HepG2 (cell line): ENCODE results near the gene IVD. TPM values are rescaled to one million over a fixed set of nuclear protein-coding genes. Genes with fewer than 3 reads are reported as not detected.
A peak's percentile ranks its signal among the peaks of the same experiment; 100 is the strongest.

Experiments used
- ATAC-seq: fragments of 200-7000 bp; cut with Tn5 transposase; 3 replicates; pipeline ENCODE4 v1.9.1; 2020; ENCODE audit warnings: mild to moderate bottlenecking, moderate library complexity
- BruUV-seq: library from RNA; stranded (reverse); fragments of 400-500 nt; replicated peaks from 2 replicates; lab custom pipeline; 2021; lab: Mats Ljungman, UMichigan
- CTCF ChIA-PET: fragments of 300-600 bp; formaldehyde crosslinking; extraction: SDS; loops from one replicate; lab custom pipeline; 2021; ENCODE audit warnings: low total read pairs, inconsistent platforms, low intra/inter-chr PET ratio; lab: Yijun Ruan, JAX
- POLR2A ChIA-PET: fragments of 350-600 bp; sonication (Branson Sonifier 250); formaldehyde crosslinking; loops from one replicate; lab custom pipeline; 2020; ENCODE audit warnings: antibody characterized with exemption, inconsistent platforms; lab: Yijun Ruan, JAX
- DNase-seq: peaks from one replicate; pipeline ENCODE4 v3.0.0-alpha.2; 2015; ENCODE audit warnings: low spot score
- FAIRE-seq: peaks from 3 replicates; lab custom pipeline; 2011; peaks lifted over from hg19 to GRCh38; lab: Jason Lieb, UNC
- H2AFZ ChIP-seq: one replicate; pipeline ENCODE4 v1.6.1; 2011; ENCODE audit warnings: low read length, inconsistent platforms
- H3K27ac ChIP-seq: fragments of 300-600 bp; 3 replicates; pipeline ENCODE4 v1.8.0; 2011; ENCODE audit warnings: mixed run types, mild to moderate bottlenecking, mixed read lengths, low read length, inconsistent platforms; ENCODE audit not compliant: insufficient read depth; ENCODE audit errors: extremely low read length
- H3K27me3 ChIP-seq, 2 experiments: fragments of 200-600 bp in 1 of 2; 2 replicates in 1 of 2; 3 replicates in 1 of 2; pipeline versions ENCODE4 v1.6.0 to v1.8.0; 2011; ENCODE audit warnings: low read length in 2 of 2, mild to moderate bottlenecking in 2 of 2, moderate library complexity in 2 of 2, inconsistent platforms in 1 of 2; ENCODE audit not compliant: insufficient read depth in 2 of 2, control insufficient read depth in 1 of 2
- H3K36me3 ChIP-seq, 2 experiments: fragments of 200-600 bp in 1 of 2; replicated peaks in 1 of 2; 2 replicates in 1 of 2; 3 replicates in 1 of 2; pipeline versions ENCODE4 v1.5.1 to v1.8.0; 2011; ENCODE audit warnings: low read length in 2 of 2, inconsistent platforms in 1 of 2; ENCODE audit not compliant: insufficient read depth in 2 of 2, control insufficient read depth in 1 of 2
- H3K4me1 ChIP-seq: 2 replicates; pipeline ENCODE4 v1.5.1; 2012; ENCODE audit warnings: low read length, inconsistent platforms; ENCODE audit not compliant: insufficient read depth
- H3K4me2 ChIP-seq: 2 replicates; pipeline ENCODE4 v1.6.0; 2011; ENCODE audit warnings: low read depth, low read length, inconsistent platforms
- H3K4me3 ChIP-seq, 3 experiments: fragments of 200-600 bp in 1 of 3; sonication (generic), shearing (Covaris generic) in 1 of 3; replicated peaks in 1 of 3; 2 replicates each; pipeline ENCODE4 v1.5.1; 2011 to 2016; ENCODE audit warnings: low read length in 3 of 3, inconsistent platforms in 2 of 3, low read depth in 2 of 3, mild to moderate bottlenecking in 2 of 3, control low read depth in 1 of 3, mixed read lengths in 1 of 3; ENCODE audit not compliant: insufficient read depth in 1 of 3
- H3K79me2 ChIP-seq: one replicate; pipeline ENCODE4 v1.6.1; 2011; ENCODE audit warnings: low read length, inconsistent platforms; ENCODE audit not compliant: insufficient read depth
- H3K9ac ChIP-seq: 2 replicates; pipeline ENCODE4 v1.6.0; 2011; ENCODE audit warnings: mild to moderate bottlenecking, low read depth, low read length, inconsistent platforms; ENCODE audit not compliant: insufficient read depth
- H3K9me3 ChIP-seq: 2 replicates; pipeline ENCODE4 v1.5.1; 2012; ENCODE audit warnings: mild to moderate bottlenecking, low read length
- H4K20me1 ChIP-seq: 2 replicates; pipeline ENCODE4 v1.6.0; 2011; ENCODE audit warnings: inconsistent platforms, mild to moderate bottlenecking, low read length, moderate library complexity; ENCODE audit not compliant: insufficient read depth
- BORCS8-MEF2B ChIP-seq: sonication (generic); formaldehyde crosslinking; IDR thresholded peaks from 2 replicates; pipeline ENCODE4 v1.8.0; 2022; ENCODE audit warnings: mild to moderate bottlenecking, missing genetic modification reagents
- BRD4 ChIP-seq: sonication (generic); formaldehyde crosslinking; IDR thresholded peaks from 2 replicates; pipeline ENCODE4 v1.4.0; 2020; ENCODE audit warnings: missing genetic modification reagents
- CBX5 ChIP-seq: sonication (generic); formaldehyde crosslinking; IDR thresholded peaks from 2 replicates; pipeline ENCODE4 v1.4.0; 2020; ENCODE audit warnings: missing genetic modification reagents, borderline replicate concordance
- HOXA9 ChIP-seq: sonication (generic); formaldehyde crosslinking; IDR thresholded peaks from 2 replicates; pipeline ENCODE4 v1.8.1; 2022; ENCODE audit warnings: missing genetic modification reagents, mild to moderate bottlenecking, moderate library complexity, borderline replicate concordance
- MXI1 ChIP-seq: IDR thresholded peaks from 3 replicates; pipeline ENCODE4 v1.6.1; 2012; ENCODE audit warnings: low read depth, low read length, inconsistent platforms, borderline replicate concordance
- NFE2L2 ChIP-seq: fragments of 150-350 bp; IDR thresholded peaks from 2 replicates; pipeline ENCODE4 v1.6.1; 2014; ENCODE audit warnings: low read length
- RARA ChIP-seq: IDR thresholded peaks from 2 replicates; pipeline ENCODE4 v1.6.1; 2016; ENCODE audit warnings: missing genetic modification reagents, missing compliant biosample characterization
- REL ChIP-seq: sonication (generic); formaldehyde crosslinking; conservative IDR thresholded peaks from 2 replicates; pipeline ENCODE4 v1.8.0; 2022; ENCODE audit warnings: mild to moderate bottlenecking, missing genetic modification reagents, moderate library complexity
- U2AF1 ChIP-seq: fragments of 200-400 bp; formaldehyde crosslinking; optimal IDR thresholded peaks from 2 replicates; pipeline ENCODE3; 2017; ENCODE audit warnings: mild to moderate bottlenecking, low read depth, low read length
- ZNF232 ChIP-seq: sonication (generic); formaldehyde crosslinking; IDR thresholded peaks from 2 replicates; pipeline ENCODE4 v1.4.0; 2020; ENCODE audit warnings: missing genetic modification reagents, borderline replicate concordance
- ZSCAN22 ChIP-seq: sonication (generic); formaldehyde crosslinking; IDR thresholded peaks from 2 replicates; pipeline ENCODE4 v1.4.0; 2020; ENCODE audit warnings: mild to moderate bottlenecking, missing genetic modification reagents
- WGBS: methylation state at CpG from one replicate; pipeline ENCODE4 v1.1.6; 2017; ENCODE audit warnings: low lambda C conversion rate; 5-methylcytosine and 5-hydroxymethylcytosine counted together
- in situ Hi-C: cut with HindIII; loops from 2 replicates; pipeline ENCODE4 v1.10.0; 2017; ENCODE audit warnings: low pct_unique_long_range_greater_than_20kb; ENCODE audit not compliant: extremely low pct_ligation_motif_present
- intact Hi-C: fragments of 100-400 bp; cut with micrococcal nuclease; formaldehyde crosslinking; loops from one replicate; pipeline ENCODE4 v1.10.0; 2022; ENCODE audit not compliant: unreplicated experiment
- polyA plus RNA-seq, 8 experiments: library from polyadenylated mRNA; depleted of rRNA in 3 of 8; stranded (reverse) in 7 of 8; unstranded in 1 of 8; fragments of >200 nt; fragmentation: Illumina TruSeq in 4 of 8; extraction: Trizol in 4 of 8; gene quantifications; 2 replicates each; pipeline versions ENCODE4 v1.2.1 to v1.2.3, GENCODE V29; 2011 to 2016; ENCODE audit warnings: low read depth in 4 of 8, missing spikeins in 1 of 8, mixed read lengths in 1 of 8; ENCODE audit not compliant: insufficient read depth in 1 of 8
- total RNA-seq, 5 experiments: library from RNA; depleted of rRNA; stranded (reverse); fragments of >200 nt; fragmentation: Illumina TruSeq; extraction: Trizol; gene quantifications; 2 replicates each; pipeline ENCODE4 v1.2.3, GENCODE V29; 2016; ENCODE audit warnings: low read depth in 1 of 5
- TF ChIP-seq, protein P1 (sequence below): sonication (generic); formaldehyde crosslinking; IDR thresholded peaks from 2 replicates; pipeline ENCODE4 v1.5.0; 2020; ENCODE audit warnings: mild to moderate bottlenecking, missing genetic modification reagents, moderate library complexity
- TF ChIP-seq, protein P2 (sequence below): sonication (generic); formaldehyde crosslinking; IDR thresholded peaks from 2 replicates; pipeline ENCODE4 v1.4.0; 2020; ENCODE audit warnings: missing genetic modification reagents, borderline replicate concordance

Gene IVD
- total and polyA plus RNA-seq, 2 of the 13 experiments (the other 11 are each of a cell fraction or from before 2014, with no cell fraction given): 48.0 to 53.9 TPM

DNA sequence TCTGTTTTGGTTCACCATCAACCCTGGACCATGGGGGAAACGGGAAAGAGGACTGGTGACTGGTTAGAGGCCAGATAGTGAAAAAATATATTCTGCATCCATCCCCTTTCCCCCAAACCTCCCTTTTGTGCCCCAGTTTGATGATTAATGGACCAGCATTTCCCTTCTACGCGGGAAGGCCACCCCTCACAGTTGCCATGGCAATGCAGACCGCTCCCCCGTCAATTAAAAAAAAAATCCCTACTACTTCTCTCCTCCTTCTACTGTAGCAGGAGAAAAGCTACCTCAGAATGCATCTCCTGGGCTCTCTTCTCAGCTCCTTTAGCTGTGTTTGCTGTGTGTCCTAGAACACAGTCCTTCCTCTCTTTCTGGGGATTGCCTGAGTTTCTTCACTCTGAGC is 39.1 kb downstream of the IVD start:
- in situ Hi-C loops (loop anchor here (5.0 kb wide), 1 partner anchor 68 kb away; no protein-coding TSS in a partner anchor), intact Hi-C loops (loop anchor here (5.0 kb wide), 1 partner anchor 63 kb away; no protein-coding TSS in a partner anchor)
- peaks cover 58% of the 10 kb centered on the region for H3K79me2 ChIP-seq
- no peaks in the 10 kb centered on the region; a peak in 1 of 5 replicates for H3K36me3 ChIP-seq
- H3K4me1 ChIP-seq: peaks cover 44% of the 10 kb centered on the region
- H3K9me3 ChIP-seq: no peaks in the 10 kb centered on the region
- H3K4me3 ChIP-seq: no peak overlapping the region
- ChIA-PET CTCF (no interaction called here), POLR2A (no interaction called here)
- no peak overlapping the region for H3K9ac ChIP-seq
- TSS peak; percentile 32 for BruUV-seq
- no peak for ATAC-seq
- TF ChIP-seq MXI1 (no peak), NFE2L2 (no peak), BRD4 (CRISPR knock-in tag) (no peak), REL (CRISPR knock-in tag) (no peak), BORCS8-MEF2B (CRISPR knock-in tag) (no peak), HOXA9 (CRISPR knock-in tag) (no peak), CBX5 (CRISPR knock-in tag) (no peak), U2AF1 (no peak), ZNF232 (CRISPR knock-in tag) (no peak), RARA (CRISPR knock-in tag) (no peak), ZSCAN22 (no peak)
- TF ChIP-seq, protein P1, sequence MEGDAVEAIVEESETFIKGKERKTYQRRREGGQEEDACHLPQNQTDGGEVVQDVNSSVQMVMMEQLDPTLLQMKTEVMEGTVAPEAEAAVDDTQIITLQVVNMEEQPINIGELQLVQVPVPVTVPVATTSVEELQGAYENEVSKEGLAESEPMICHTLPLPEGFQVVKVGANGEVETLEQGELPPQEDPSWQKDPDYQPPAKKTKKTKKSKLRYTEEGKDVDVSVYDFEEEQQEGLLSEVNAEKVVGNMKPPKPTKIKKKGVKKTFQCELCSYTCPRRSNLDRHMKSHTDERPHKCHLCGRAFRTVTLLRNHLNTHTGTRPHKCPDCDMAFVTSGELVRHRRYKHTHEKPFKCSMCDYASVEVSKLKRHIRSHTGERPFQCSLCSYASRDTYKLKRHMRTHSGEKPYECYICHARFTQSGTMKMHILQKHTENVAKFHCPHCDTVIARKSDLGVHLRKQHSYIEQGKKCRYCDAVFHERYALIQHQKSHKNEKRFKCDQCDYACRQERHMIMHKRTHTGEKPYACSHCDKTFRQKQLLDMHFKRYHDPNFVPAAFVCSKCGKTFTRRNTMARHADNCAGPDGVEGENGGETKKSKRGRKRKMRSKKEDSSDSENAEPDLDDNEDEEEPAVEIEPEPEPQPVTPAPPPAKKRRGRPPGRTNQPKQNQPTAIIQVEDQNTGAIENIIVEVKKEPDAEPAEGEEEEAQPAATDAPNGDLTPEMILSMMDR (CRISPR knock-in tag): no peak
- TF ChIP-seq, protein P2, sequence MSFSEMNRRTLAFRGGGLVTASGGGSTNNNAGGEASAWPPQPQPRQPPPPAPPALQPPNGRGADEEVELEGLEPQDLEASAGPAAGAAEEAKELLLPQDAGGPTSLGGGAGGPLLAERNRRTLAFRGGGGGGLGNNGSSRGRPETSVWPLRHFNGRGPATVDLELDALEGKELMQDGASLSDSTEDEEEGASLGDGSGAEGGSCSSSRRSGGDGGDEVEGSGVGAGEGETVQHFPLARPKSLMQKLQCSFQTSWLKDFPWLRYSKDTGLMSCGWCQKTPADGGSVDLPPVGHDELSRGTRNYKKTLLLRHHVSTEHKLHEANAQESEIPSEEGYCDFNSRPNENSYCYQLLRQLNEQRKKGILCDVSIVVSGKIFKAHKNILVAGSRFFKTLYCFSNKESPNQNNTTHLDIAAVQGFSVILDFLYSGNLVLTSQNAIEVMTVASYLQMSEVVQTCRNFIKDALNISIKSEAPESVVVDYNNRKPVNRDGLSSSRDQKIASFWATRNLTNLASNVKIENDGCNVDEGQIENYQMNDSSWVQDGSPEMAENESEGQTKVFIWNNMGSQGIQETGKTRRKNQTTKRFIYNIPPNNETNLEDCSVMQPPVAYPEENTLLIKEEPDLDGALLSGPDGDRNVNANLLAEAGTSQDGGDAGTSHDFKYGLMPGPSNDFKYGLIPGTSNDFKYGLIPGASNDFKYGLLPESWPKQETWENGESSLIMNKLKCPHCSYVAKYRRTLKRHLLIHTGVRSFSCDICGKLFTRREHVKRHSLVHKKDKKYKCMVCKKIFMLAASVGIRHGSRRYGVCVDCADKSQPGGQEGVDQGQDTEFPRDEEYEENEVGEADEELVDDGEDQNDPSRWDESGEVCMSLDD: no peak
- 97% methylated on average over 5 of the region's 5 CpGs for WGBS
- no peak overlapping the region for H2AFZ ChIP-seq
- no peak overlapping the region for H3K4me2 ChIP-seq
- H3K27ac ChIP-seq: no peak overlapping the region
- peaks cover 12% of the 10 kb centered on the region; the same call in 1 of the 2 replicates for H4K20me1 ChIP-seq
- no peak for DNase-seq
- peaks cover 0 to 3% of the 10 kb centered on the region in 2 experiments; a peak in 2 of 5 replicates for H3K27me3 ChIP-seq
- FAIRE-seq: no peak
